ENCODE data around the gene ZBTB9.

ZBTB9 gene

GRCh38 chr6:33433544-33434191 lies 20.7 kb upstream of the ZBTB9 start:
- no peak for DNase-seq

- DNase-seq = no peak
Observed at GRCh38 chr6:33434961-33435360, 19.4 kb upstream of the ZBTB9 start.

- no peak for DNase-seq
Observed at GRCh38 chr6:33437666-33438065, 16.7 kb upstream of the ZBTB9 start.

- DNase-seq = no peak
Observed at GRCh38 chr6:33438978-33439594, 15.3 kb upstream of the ZBTB9 start.

- DNase-seq = no peak
Observed at GRCh38 chr6:33439956-33440648, 14.3 kb upstream of the ZBTB9 start.

- DNase-seq = no peak
Observed at GRCh38 chr6:33440649-33441309, 13.6 kb upstream of the ZBTB9 start.

- no peak for DNase-seq
Observed at GRCh38 chr6:33441457-33441856, 12.9 kb upstream of the ZBTB9 start.

- DNase-seq = no peak
Observed at GRCh38 chr6:33442283-33442682, 12.1 kb upstream of the ZBTB9 start.

- no peak for DNase-seq
Observed at GRCh38 chr6:33443025-33443424, 11.4 kb upstream of the ZBTB9 start.

- DNase-seq = no peak
Observed at GRCh38 chr6:33443619-33444504, 10.5 kb upstream of the ZBTB9 start.

GRCh38 chr6:33445119-33445603 lies 9.2 kb upstream of the ZBTB9 start:
- DNase-seq = no peak

- no peak for DNase-seq
Observed at GRCh38 chr6:33446356-33446755, 8.0 kb upstream of the ZBTB9 start.

- no peak for DNase-seq
Observed at GRCh38 chr6:33450434-33450833, 3.9 kb upstream of the ZBTB9 start.

- no peak for DNase-seq
Observed at GRCh38 chr6:33451606-33452005, 2.8 kb upstream of the ZBTB9 start.

GRCh38 chr6:33452496-33452895 lies 1.9 kb upstream of the ZBTB9 start:
- DNase-seq = no peak

- DNase-seq = no peak
Observed at GRCh38 chr6:33453393-33454008, 875 bp upstream of the ZBTB9 start.

- no peak for DNase-seq
Observed at GRCh38 chr6:33455051-33455450, 675 bp downstream of the ZBTB9 start.

GRCh38 chr6:33456156-33456555 lies 1.8 kb downstream of the ZBTB9 start:
- no peak for DNase-seq

GRCh38 chr6:33458676-33459075 lies 4.3 kb downstream of the ZBTB9 start:
- no peak for DNase-seq

GRCh38 chr6:33459226-33459625 lies 4.8 kb downstream of the ZBTB9 start:
- DNase-seq = no peak

GRCh38 chr6:33466075-33466735 lies 11.8 kb downstream of the ZBTB9 start:
- DNase-seq = no peak

- DNase-seq = no peak
Observed at GRCh38 chr6:33467091-33467490, 12.7 kb downstream of the ZBTB9 start.
